HS-5 (cell line): ENCODE data around the gene VEGFA.

Experiments
- DNase-seq: peaks from one replicate; pipeline ENCODE4 v3.0.0-alpha.2; 2012; ENCODE audit warnings: low read depth

Gene VEGFA

DNA sequence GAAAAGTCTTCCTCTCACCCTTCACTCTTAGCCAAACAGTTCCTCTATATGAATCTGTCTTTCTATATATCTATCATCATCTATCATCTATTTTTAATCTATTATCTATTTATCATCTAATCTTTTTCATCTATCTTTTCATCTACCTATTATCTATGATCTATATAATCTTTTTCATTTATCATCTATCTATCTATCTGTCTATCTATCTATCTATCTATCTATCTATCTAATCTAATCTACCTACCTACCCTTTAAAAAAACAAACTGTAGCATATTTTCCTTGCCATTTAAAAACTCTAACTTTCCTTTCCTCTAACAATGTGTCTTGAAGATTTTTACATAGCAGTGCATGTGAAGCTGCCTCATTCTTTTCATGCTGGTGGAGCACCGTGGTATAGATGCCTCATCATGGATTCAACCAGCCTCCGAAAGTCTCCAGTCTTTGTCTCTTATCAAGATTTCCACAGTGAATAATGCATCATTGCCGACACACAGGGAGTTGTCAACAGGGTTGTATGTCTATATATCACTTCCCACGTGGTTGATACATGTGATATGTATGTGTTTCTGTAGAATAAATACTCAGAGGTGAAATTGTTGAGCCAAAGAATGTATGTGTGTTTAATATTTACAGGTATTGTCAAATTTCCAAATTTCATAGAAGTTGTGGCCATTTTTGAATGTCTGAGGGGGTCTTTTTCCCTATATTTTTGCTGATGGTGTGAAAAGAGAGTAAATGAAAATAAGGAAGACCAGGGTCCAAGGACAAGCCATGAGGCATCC is 51.3 kb downstream of the VEGFA start:
- DNase-seq = no peak

DNA sequence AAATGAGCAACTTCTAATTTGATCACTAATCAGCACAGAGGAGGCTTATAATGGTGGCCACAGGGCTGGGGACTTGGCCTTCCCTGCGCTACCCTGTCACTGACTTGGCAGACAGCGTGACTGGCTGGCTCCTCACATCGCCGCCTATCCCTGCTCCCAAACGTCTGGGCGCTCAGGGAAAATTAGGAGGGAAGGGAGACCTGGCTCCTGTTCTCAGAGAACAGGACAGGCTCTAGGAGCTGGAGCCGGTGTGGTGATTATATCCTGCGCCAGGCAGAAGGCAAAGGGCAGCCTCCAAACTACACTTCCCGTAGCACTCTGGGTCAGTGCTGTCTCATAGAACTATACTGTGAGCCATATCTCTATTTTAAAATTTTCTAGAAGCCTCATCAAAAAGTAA is 53.4 kb downstream of the VEGFA start:
- DNase-seq = no peak

DNA sequence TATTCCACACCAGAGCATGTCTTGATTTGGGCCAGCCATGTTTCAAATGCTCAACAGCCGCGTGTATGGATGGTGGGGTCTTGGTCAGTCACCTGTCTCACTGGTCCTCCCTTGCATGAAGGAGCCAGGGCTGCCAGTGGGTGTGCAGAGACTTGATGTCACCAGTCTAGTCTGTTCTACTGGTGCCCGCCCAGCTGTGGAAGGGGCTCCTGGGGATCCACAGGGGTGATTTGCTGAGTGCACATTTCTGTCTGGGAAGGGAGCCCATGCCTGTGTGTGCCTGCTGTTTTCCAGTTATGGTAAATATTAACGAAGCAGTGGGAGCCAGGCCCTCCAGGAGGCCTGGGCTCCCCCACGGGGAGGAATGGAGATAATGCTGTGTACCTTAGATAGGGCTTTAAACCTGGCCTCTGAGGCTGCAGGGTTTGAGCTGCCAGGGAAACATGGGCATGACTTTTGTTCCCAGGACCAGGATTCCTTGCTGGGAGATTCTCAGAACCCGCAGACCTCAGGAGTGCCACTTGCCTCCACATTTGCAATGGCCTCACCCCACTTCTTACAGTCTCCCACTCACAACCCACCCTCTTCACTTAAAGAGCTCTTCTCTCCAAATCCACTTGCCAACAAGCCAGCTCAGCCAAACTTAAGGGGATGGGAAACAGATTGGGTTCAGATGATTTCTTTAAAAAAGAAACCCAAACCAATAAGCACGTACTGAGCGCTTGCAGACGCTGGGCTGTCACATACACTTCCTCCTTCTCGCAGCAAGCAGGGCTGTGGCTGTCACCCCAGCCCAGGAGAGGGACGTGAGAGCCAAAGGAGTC is 54.1 kb downstream of the VEGFA start:
- no peak for DNase-seq

DNA sequence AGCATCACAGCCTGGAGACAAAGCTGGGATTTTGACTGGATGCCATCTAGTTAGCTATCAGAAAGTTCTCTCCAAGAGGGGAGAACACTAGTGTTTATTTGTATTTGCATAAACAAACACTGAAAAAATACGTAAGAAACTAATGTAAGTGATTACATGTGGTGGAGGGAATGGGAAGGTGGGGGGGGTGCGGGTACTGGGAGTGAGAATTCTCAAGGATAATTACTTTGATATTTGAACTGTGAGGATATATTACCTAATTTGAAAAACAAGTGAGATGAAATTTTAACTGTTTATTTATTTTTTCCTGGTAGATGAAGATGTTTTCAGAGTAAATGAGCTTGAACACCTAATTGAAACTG is 54.7 kb downstream of the VEGFA start:
- DNase-seq = no peak

DNA sequence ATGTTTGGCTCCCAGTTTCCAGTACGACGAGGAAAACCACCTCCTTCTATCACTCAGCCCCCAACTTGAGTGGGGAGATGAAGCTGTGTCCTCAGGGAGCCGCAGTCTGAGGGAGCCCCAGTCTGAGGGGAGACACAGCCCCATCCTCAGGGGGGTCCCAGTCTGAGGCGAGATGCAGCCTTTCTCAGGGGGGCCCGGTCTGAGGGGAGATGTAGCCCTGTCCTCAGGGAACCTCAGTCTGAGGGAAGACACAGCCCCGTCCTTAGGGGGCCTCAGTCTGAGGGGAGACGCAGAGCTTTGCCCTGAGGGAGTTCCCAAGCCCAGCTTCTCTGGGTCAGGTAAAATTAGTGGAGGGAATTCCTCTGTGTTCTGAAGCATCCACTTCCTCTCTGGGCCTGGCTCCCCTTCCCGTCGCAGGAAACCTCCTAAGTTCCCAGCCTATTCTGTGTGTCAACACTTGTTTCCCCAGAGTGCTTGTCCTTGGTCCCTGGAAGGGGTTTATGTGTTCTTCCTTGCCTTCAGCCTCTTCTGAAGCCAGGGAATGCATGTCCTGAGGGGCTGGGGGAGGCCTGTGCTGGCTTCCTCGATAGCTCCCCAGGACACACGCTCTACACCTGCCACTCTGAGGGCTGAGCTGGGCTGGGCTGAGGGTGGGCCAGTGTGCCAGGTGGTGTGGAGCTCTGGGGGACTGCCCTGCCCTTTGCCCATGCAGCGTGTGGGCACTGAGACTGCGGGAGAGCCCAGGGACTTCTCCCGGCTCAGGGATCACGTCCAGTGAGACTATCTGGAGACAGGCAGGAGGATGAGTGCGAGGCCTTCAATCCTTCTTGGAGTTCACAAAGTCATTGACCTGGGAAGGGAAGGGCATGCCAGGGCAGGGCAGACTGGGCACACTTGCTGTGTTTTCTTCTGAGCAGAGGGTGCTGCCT is 55.4 kb downstream of the VEGFA start:
- no peak for DNase-seq

DNA sequence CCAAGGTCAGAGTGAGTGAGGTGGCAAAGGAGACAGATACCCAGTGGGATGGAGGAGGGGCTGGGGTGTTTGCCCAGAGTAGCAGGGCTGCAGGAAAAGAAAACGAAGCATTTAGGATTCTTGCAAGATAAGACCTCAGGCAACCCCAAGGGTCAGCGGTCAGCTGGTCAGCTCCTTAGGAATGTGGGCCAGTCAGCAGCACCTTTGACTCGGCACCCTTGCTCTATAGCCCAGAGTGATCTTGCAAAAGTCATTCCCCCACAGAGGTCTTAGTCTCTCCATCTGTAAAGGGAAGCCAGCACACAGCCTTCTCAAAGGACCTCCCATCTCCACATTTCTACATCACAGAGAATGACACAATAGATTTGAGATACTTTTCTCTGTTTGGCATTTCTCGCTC is 56.7 kb downstream of the VEGFA start:
- DNase-seq = no peak

DNA sequence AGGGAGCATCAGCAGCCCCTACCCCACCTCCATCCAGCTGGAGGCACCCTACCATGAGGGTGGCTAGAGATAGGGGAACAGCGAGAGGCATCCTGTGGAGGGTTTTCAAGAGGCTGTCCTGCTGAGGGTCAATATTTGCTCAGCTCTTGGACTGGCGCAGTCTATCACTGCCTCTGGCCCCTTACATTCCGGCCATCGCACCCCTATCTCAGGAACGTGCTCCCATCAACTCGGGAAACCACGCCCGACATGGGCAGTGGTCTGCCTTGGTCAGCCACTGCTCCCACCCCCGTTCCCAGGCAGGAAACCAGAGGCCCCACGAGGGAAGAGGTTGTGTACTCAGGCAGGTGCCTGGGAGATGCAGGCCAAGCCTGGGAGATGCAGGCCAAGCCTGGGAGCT is 57.9 kb downstream of the VEGFA start:
- DNase-seq = no peak

DNA sequence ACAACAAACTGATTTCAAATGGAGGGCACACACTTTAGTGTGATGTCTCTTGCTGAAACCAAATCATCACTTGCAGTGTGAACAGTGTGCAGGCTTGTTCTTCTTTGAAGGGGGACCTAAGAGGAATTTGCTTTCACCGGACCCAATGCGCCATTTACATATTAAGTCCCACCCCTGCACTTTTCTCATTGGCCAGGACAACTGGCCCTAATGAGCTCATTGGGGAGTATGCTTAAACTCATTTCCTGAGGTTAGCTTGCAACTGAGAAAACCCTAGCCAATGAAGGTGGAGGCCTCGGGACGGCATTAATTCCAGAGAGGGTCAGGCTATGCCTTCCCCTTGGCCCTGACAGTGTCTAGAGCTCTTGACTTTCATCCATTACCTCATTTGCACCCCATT is 58.7 kb downstream of the VEGFA start:
- DNase-seq = no peak

DNA sequence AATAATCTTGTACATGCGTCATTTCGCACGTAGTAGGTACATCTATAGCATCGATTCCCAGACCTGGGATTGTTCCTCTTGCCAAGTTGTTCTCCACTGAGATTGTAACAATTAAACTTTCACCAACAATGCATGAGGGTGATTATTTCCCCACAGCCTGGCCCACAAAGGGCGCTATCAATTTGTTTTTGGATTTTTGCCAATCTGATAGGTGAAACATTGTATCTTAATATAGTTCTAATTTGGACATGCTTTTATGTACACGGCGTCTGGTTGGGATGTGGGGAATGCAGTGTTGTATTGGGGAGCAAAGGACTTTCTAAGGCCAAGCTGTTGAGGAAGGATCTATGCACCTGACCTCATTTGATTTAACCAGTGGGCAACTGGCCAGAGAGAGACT is 59.5 kb downstream of the VEGFA start:
- DNase-seq = no peak

DNA sequence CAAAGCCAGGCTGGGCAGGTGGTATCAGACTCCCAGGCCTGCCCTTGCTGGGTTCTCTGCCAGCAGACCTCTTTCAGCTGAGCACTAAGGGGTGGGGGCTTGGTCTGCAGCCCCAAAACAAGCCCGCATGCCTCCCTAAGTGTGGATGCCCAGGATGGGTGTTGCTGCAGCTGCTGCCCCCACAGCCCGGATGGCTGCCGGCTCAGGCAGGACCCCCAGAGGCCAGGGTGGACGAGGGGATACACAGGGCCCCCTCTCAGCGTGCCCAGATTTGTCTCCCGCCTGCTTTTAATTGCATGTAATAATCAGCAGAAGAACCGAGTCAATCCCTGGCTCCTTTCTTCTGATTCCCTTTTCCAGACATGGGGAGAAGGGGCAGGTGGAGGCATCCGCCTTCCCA is 60.8 kb downstream of the VEGFA start:
- DNase-seq = no peak

DNA sequence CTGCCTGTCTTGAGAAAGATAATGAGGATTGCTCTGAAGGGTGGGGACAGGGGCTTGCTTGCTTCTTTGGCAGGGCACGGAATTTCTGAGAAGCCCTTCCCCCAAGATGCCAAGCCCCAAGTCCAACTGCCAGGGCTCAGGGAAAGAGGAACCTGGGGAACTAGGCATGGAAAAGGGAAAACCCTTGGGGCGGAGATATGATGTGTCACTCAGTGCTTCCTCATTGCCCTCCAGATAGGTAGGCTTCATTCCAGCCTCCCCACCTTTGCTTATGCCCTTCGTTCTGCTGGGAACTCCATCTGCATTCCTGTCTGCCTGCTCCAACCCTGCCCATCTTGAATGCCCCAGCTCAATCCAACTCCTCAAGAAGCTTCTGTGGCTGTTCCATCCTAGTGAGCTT is 61.2 kb downstream of the VEGFA start:
- no peak for DNase-seq

DNA sequence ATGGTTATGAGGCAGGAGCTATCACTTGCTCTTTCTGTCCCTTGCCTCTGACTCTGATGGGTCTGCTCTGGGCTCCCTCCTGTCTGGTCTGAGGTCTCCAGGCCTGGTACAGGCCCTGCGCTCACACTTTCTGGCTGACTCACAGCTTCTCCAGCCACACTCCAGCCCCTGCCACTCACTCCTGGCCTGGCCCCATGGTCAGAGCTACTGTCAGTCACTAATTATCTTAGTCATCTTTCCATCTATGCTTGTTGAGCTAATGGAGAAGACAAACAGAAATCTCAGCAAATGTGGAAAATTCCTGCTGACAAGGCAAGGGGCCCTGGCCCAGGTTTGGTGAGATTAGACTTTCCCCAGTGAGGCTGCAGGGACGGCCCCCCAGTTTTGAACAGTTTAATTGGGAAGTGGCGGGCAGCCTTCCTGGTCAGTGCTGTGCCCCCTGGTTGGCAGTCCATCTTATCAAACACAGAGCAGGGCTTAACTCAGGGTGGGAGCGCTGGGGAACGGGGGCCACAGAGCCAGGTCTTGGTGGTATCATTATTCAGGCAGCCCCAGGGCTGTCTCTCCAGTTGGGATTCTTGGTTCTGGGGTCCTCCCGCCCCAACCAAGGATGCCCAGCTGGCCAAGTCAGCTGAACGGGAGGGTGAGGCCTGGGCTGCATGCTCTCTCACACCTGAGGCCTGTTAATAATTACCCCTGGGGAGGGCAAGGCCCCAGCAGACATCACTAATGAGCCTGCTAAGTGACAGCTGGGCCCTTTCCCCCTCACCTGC is 63.4 kb downstream of the VEGFA start:
- DNase-seq = no peak

DNA sequence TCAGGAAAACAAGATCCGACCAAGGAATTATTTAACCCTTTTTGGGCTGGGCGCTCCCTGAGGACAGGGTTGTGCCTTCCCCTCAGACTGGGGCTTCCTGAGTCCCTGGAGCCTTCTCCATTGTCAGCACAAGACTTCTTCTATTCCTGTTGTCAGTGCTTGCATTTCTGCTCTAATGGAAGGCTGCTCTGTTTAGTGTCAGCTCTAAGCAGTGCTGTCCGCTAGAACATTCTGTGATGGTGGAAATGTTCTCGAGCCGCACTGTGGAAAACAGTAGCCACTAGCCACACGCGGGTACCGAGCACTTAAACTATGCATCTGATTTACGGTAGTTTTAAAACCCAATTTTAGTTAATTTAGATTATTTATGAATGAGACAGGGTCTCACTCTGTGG is 64.0 kb downstream of the VEGFA start:
- DNase-seq = no peak

DNA sequence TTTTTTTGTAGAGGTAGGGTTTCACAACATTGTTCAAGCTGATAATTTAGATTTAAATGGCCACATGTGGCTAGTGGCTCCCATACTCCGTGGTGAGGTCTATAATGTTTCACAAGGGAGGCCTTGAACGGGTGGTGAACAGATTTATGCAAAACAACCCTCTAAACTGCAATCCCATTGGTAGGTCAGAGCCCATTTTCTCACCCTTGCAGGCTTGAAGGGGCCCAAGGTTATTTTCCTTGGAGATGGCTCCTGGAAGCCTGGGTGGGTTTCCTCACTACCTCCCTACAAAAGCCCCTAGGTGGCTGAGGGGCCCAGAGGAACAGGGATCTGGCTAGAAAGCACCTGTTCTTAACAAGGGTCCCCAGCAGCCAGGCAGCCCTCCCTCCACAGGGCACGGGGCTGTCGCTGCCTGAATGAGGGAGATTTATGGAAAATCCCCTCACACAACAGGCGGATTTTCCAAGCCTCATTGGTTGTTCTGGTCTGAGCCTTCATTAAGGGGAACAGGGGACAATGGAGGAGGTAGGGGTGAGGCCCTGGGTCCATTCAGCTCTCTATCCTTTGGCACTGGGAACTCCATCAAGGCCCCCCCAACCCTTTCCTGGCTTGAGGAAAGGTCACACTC is 64.6 kb downstream of the VEGFA start:
- DNase-seq = no peak

DNA sequence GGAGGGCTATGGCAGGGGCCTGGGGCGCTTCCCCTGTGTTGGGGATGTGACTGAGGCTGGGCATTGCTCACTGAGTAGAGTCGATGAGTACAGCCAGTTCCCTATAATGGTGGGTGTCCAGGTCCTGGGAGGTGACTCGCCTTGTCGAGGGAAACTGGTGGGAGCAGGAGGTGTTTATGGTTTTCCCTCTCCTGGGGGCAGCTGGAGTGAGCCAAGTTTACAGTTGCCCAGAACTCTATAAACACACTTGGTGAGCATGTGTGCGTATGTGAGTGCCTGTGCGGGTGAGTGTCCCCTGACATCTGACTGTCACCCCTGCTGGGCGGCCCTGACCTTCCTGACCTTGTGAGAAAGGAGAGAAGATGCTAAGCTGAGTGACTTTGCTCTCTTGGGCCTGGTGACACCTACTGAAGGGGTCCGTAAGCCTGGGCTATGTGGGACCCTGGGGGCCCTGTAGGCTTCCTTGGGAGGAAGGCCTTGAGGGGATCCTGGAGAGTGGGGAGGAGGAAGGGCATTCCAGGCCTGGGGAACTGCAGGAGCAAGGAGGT is 65.9 kb downstream of the VEGFA start:
- no peak for DNase-seq
